Esophagus muscularis mucosa (tissue), 3 donors: ENCODE results near the gene ANAPC15.

Source experiments
- CTCF ChIP-seq, 3 experiments: fragments of 200-600 bp in 2 of 3; fragments of 450-650 bp in 1 of 3; sonication (generic) in 2 of 3; IDR thresholded peaks; one replicate each; pipeline ENCODE4 v1.5.1; 2017 to 2019; ENCODE audit warnings: antibody characterized with exemption in 3 of 3, mild to moderate bottlenecking in 2 of 3, moderate library complexity in 1 of 3
- POLR2A ChIP-seq: fragments of 450-650 bp; IDR thresholded peaks from one replicate; pipeline ENCODE4 v1.6.1; 2017; ENCODE audit warnings: antibody characterized with exemption, moderate library complexity, mild to moderate bottlenecking, low read depth

- TF ChIP-seq CTCF (IDR thresholded peaks at IDR 0.05) = no peak
- no peak for TF ChIP-seq POLR2A
Observed at GRCh38 chr11:72067266-72067665, 45.2 kb downstream of the ANAPC15 start.
